Stimulated activated CD4-positive, alpha-beta T cell treated with anti-CD3 and anti-CD28 coated beads, Interleukin-4, amount 100 ng/mL, for 24 hours (primary cell): ENCODE measurements around the gene FAM98B.

Source experiments
- DNase-seq: peaks from one replicate; pipeline ENCODE4 v3.0.0-alpha.2; 2020

FAM98B gene

GRCh38 chr15:38508647-38509046 lies 54.7 kb downstream of the FAM98B start:
- DNase-seq, result no peak

GRCh38 chr15:38509152-38509551 lies 55.2 kb downstream of the FAM98B start:
- DNase-seq, result no peak

GRCh38 chr15:38512901-38513300 lies 59.0 kb downstream of the FAM98B start:
- DNase-seq, result no peak

- no peak for DNase-seq
Observed at GRCh38 chr15:38514601-38515000, 60.7 kb downstream of the FAM98B start.

GRCh38 chr15:38516626-38517025 lies 62.7 kb downstream of the FAM98B start:
- DNase-seq, result no peak

- DNase-seq, result no peak
Observed at GRCh38 chr15:38517312-38517975, 63.5 kb downstream of the FAM98B start.

GRCh38 chr15:38518084-38518483 lies 64.2 kb downstream of the FAM98B start:
- no peak for DNase-seq

- no peak for DNase-seq
Observed at GRCh38 chr15:38520035-38520434, 66.1 kb downstream of the FAM98B start.

- no peak for DNase-seq
Observed at GRCh38 chr15:38521316-38521715, 67.4 kb downstream of the FAM98B start.

GRCh38 chr15:38522922-38523321 lies 69.0 kb downstream of the FAM98B start:
- DNase-seq, result no peak

- no peak for DNase-seq
Observed at GRCh38 chr15:38524156-38524555, 70.2 kb downstream of the FAM98B start.

GRCh38 chr15:38525489-38525888 lies 71.6 kb downstream of the FAM98B start:
- no peak for DNase-seq

GRCh38 chr15:38526158-38526557 lies 72.2 kb downstream of the FAM98B start:
- no peak for DNase-seq

GRCh38 chr15:38528294-38528693 lies 74.4 kb downstream of the FAM98B start:
- no peak for DNase-seq

GRCh38 chr15:38530113-38530512 lies 76.2 kb downstream of the FAM98B start:
- peak; percentile 41 for DNase-seq

GRCh38 chr15:38531509-38531908 lies 77.6 kb downstream of the FAM98B start:
- DNase-seq, result no peak

- no peak for DNase-seq
Observed at GRCh38 chr15:38532728-38533127, 78.8 kb downstream of the FAM98B start.

- no peak for DNase-seq
Observed at GRCh38 chr15:38533416-38533915, 79.5 kb downstream of the FAM98B start.

GRCh38 chr15:38533926-38534325 lies 80.0 kb downstream of the FAM98B start:
- no peak for DNase-seq

- no peak for DNase-seq
Observed at GRCh38 chr15:38534691-38535090, 80.8 kb downstream of the FAM98B start.

- DNase-seq, result no peak
Observed at GRCh38 chr15:38535491-38536200, 81.7 kb downstream of the FAM98B start.

GRCh38 chr15:38536201-38536676 lies 82.3 kb downstream of the FAM98B start:
- DNase-seq, result no peak
